A549 treated with Hydrocortisone at 1 μM for 4 hours (cell line): ENCODE measurements around the gene NOP53. TPM values are rescaled to one million over a fixed set of nuclear protein-coding genes. Genes with fewer than 3 reads are reported as not detected.

Experiments
- total RNA-seq: library from RNA; stranded (reverse); fragments of 200-300 nt; extraction: Qiagen RNA extraction; gene quantifications from 5 replicates; pipeline ENCODE4 v1.2.3, GENCODE V29; 2022

NOP53 gene
- 227 to 307 TPM (median 238 TPM) in 5 replicates for total RNA-seq

DNA sequence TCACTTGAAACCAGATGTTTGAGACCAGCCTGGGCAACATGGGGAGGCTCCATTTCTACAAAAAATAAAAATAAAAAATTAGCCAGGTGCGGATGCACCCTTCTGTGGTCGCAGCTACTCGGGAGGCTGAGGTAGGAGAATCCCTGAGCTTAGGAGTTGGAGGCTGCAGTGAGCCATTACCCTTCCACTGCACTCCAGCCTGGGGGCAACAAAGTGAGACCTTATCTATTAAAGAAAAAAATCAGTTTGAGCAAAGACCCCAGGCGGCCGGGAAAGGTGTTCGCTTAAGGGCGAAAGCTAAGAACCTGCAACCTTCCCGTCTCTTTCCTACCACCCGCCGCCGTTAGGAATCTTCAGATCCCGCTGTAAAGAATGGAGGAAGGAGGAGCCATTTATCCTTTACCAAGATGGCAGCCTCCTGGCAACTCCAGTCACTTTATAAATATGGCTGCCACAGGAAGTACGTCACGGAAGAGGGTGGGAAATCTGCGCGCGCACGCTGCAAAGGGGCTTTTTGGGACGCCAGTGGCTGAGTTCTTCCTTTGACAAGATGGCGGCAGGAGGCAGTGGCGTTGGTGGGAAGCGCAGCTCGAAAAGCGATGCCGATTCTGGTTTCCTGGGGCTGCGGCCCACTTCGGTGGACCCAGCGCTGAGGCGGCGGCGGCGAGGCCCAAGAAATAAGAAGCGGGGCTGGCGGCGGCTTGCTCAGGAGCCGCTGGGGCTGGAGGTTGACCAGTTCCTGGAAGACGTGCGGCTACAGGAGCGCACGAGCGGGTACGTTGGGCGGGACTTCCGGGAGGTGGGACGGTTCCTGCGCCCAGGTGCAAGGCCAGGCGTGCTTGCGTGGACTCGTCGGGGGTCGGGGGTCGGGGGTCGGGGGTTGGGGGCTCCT, at the start of gene NOP53:
Gene NOP53 (plus strand): TSS at position 537 of the 892 bp plus-strand sequence. CDS start 14 bp downstream, at position 551.

GRCh38 chr19:47713046-47714021, 32.0 kb upstream of the NOP53 start, which contains the start of gene EHD2:
Gene EHD2, plus strand, starts transcription at chr19:47713422. Its CDS starts 3,191 bp downstream, at chr19:47716613.

DNA sequence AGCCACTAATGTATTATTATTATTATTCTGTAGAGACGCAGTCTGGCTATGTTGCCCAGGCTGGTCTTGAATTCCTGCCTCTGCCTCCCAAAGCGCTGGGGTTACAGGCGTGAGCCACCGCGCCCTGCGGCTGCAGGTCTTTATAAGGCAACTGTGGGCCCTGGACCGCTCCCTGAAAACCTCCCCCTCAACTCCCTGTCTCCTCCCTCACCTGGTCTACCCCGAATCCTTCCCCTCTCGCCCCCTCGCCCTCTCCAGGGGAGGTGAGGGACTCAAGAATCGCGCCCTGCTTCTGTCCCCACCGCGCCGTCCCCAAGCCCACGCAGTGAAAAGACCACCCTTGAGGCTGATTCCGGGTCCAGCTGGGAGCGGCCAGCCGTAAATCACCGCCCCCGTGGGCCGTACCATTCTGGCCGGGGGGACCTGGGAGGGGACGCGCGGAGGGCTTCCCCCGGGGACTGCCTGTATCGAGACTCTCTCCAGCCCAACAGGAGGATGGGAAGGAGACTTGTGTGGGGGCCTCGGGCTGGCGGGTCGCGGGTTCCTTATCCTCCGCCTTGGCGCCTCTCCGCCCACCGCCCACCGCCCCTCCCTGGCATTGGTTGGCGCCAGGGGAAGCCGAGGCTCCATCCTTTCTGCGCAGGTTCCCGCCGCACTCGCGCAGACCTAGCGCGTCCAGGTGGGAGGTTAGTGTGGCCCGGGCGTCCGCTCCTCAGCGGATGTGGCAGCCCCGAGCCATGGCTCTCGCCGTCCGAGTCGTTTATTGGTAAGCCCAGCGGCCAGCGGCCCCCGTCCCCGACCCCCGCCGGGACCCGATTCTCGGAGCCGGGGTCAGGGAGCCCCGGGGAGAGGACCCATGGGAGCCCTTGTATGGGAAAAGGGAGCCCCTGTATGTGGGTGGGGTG, 33.0 kb downstream of the NOP53 start, which contains the start of gene SELENOW:
Gene SELENOW (plus strand): TSS at position 655 of the 905 bp plus-strand sequence. CDS start 83 bp downstream, at position 738.

DNA sequence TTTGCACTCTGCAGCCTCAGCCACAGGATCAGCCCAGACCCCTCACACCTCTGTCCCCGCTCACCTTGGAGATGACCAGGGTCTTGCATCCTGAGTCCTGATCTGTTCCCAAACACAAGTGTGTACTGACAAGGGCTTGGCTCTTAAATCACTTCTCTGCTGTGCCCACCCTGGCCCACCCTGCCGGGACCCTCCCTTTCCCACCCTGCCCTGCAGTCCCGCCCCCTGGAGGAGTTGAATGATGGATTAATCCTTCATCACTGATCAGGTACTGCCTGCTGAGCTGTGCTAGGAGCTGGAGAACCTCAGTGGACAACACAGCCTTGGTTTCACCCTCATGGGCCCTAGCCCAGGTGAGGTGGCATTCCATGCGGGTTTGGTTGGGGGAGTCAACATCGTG, 59.1 kb downstream of the NOP53 start, which contains the start of gene TPRX1:
Gene TPRX1 (minus strand): TSS at position 101 of the 400 bp plus-strand sequence. CDS start 12 bp downstream, at position 89.

Other genes starting within 250 kb of the NOP53 start
- 85.8 to 107 TPM (median 96.6 TPM) in 5 replicates for gene NAPA, start 230.5 kb upstream of the NOP53 start, total RNA-seq
- not detected in 5 replicates for gene ZNF541, start 172.4 kb upstream of the NOP53 start, total RNA-seq
- gene BICRA, start 136.4 kb upstream of the NOP53 start, total RNA-seq = 13.3 to 18.9 TPM (median 15.0 TPM) in 5 replicates
- gene EHD2, start 32.1 kb upstream of the NOP53 start, total RNA-seq = 132 to 155 TPM (median 146 TPM) in 5 replicates
- gene SELENOW, start 33.2 kb downstream of the NOP53 start, total RNA-seq = 96.6 to 176 TPM (median 155 TPM) in 5 replicates
- gene TPRX1, start 59.0 kb downstream of the NOP53 start, total RNA-seq = not detected in 5 replicates
- gene CRX, start 76.4 kb downstream of the NOP53 start, total RNA-seq = not detected in 5 replicates
- not detected in 5 replicates for gene TPRX2, start 113.7 kb downstream of the NOP53 start, total RNA-seq
- gene SULT2A1, start 140.8 kb downstream of the NOP53 start, total RNA-seq = 0.06 TPM in 1 of 5 replicates, not detected in the others
- gene BSPH1, start 246.6 kb downstream of the NOP53 start, total RNA-seq = not detected in 5 replicates
- not detected in 5 replicates for gene ELSPBP1, start 249.1 kb downstream of the NOP53 start, total RNA-seq